Measurements from ENCODE around the gene UHMK1.

GRCh38 chr1:162466797-162467196, 30.8 kb upstream of the UHMK1 start:
- TF ChIP-seq POLR2AphosphoS5 (IDR thresholded peaks at IDR 0.05; ENCODE audit: borderline replicate concordance, low read depth, low read length) (no peak), EZH2 (IDR thresholded peaks at IDR 0.05) (no peak)

Data from SK-N-MC (cell line).